HG03066 (cell line): ENCODE data around the gene LOXL4.

Experiments used
- ATAC-seq: cut with Tn5 transposase; IDR thresholded peaks from one replicate; pipeline ENCODE4 v1.9.1; 2021; ENCODE audit warnings: low read depth; ENCODE audit not compliant: unreplicated experiment

Gene LOXL4

GRCh38 chr10:98267894-98268693, at the start of gene LOXL4:
Gene LOXL4, minus strand, starts transcription at chr10:98268194. Its CDS starts 5,175 bp downstream, at chr10:98263019.
- ATAC-seq, result no peak

DNA sequence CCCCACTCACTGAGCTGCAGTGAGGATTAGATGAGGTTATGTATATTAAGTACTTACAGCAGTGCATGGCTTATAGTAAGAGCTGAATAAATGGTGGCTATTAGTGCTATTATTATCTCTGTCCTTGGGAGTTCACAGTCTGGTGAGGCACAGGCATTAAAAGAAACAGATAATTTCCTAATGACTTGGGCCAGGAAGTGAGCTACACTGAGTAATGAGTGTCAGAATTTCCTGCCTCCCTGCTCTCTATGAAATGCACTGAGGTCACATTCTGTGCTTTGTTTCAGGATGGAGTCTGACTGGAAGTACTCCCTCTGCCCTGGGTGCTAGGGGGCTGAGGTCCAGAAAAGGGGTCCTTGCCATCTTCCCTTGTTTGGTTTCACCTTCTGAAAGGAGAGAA, 48.7 kb upstream of the LOXL4 start:
- no peak for ATAC-seq

GRCh38 chr10:98316170-98316569, 48.2 kb upstream of the LOXL4 start:
- ATAC-seq, result no peak

DNA sequence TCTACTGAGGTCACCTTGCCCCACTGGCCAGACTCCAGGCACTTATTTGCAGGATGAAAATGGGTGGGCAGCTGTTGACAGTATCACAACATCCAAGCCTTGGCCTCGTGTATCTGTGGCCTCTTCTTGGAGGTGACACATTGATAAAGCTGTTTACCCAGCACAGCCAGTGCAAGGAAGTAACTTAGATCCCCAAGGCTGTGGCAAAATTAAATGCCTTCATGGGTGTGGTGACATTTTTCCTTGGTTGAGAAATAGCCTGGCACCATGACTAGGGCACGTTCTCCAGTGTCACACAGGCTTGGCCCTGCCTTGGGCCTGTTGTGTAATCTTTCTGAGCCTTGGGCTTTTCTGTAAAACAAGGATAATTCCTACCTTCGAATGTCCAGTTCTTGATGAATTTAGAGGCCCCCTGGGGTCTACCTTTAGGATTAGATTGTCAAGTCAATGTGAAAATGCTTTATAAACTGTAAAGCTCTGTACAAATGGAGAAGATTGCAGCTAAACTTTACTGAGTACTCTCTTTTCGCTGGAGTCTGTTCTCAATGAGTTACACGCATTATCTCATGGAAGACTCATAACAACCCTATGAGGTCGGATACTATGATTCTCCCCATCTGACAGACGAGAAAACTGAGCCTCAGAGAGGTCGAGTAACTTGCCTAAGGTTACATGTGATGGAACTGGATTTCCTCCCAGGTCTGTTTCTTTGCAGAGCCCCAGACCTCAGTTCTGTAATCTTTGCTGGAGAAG, 46.7 kb upstream of the LOXL4 start:
- no peak for ATAC-seq

- no peak for ATAC-seq
These were observed 45.6 kb upstream of the LOXL4 start for GRCh38 chr10:98313598-98313997.

DNA sequence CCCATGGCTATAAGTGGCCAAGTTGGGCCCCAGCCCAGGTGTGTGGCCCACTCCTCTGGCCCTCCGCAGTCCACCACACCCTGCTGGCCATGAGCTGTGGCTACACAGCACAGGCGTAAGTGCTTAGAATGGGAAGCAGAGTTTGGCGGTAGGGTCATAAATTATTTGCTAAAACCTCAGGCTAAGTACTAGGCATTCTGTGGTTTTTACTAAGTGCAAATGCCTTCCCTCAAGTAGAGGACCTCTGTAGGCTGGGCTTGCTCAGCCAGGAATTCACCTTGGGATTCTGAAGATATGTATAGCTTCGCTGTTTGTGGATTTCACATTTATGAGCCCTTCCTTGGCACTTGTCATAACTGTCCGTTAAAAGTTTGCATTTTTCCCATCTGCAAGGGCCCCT, 44.8 kb upstream of the LOXL4 start:
- ATAC-seq, result no peak

GRCh38 chr10:98312349-98312748, 44.4 kb upstream of the LOXL4 start:
- ATAC-seq, result no peak

DNA sequence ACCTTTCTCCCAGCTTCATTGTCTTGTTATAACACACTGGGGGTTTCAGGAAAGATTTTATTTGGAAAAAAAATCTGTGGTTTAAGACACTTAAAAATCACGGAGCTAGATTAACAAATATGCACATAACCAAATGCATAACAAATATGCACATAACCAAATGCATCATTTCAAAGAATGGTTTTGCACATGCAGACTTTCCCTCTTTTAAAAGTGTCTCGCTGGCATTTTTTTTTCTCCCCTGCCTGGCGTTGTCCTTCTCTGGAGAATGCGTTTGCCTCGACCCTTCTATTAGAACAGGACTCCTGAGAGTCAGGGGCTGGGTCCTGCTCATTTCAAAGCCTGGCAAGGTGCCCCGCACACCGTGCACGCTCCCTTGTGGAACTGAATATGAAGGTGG, 42.7 kb upstream of the LOXL4 start:
- no peak for ATAC-seq

DNA sequence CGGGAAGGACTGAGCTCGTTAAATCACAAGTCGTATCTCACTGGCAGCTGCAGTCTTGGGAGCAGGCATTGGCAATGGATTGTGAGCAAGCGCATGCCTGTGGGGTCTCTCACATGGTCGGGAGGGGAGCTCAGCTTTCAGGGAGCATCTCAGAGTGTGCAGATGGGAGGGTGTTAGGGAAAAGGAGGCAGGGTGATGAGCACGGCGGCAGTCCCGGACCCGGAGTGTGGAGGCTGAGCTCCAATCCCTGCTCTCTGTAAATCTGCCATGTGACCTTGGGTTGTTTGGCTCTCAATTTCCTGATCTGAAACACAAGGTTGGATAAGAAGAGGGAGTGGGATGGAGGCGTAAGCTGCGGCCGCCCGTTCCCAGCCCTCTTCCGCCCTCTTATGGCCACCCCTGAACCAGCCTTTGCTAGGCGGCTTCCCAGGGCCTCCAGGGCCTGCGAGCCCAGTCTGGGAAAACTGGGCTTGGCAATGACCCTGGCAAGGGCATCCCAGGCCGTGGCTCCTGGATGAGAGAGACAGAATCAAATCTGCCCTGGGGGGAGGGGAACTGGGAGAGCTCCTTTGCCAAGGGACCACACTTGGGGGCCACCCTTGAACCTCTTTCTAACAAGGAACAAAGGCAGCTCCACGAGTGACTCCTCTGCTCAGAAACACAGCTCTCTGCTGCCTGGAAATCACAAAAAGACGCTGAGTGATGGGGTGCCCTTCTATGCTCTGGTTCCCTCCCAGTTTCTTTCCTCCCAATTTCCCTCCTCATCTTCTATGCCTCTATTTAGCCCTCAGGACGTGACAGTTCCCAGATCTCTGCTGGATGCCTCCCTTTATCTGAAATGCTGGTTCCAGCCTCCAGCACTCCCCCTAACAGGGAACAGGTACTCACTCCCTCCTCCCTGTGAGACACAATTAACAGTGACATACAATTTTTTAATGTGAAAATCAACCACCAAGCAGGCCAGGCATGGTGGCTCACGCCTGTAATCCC, 41.7 kb upstream of the LOXL4 start:
- ATAC-seq, result no peak

DNA sequence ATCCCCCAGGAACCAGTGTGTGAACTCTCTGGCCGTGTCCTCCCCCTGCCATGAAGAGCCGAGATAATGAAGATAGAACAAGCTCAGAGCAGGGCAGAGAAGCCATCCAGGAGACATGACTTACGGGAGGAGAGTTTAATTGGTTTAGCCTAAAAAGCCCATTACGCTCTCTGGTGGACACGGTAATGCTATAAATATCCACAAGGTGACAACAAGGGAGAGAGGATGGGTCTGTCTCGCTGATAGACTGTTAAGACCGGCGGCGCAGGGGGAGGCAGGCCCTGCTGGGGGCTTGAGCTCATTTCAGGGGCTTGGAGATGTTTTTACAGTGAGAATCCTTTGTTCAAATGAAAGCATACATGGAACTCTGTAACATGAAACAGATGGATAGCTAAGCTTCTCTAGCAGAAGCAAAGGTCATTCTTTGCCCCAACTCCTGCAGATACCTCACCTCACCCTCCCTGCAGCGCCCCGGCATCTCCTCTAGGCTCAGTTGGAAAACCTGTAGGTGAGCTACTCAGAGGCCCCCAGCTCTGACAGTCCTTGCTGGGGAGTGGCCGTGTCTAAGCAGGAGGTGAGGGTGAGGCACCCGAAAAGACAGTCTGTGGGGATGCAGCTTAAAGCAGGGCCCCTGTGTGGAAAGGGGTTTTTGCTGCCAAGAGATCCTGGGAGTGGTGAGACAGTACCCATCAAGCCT, 40.8 kb upstream of the LOXL4 start:
- ATAC-seq, result no peak

DNA sequence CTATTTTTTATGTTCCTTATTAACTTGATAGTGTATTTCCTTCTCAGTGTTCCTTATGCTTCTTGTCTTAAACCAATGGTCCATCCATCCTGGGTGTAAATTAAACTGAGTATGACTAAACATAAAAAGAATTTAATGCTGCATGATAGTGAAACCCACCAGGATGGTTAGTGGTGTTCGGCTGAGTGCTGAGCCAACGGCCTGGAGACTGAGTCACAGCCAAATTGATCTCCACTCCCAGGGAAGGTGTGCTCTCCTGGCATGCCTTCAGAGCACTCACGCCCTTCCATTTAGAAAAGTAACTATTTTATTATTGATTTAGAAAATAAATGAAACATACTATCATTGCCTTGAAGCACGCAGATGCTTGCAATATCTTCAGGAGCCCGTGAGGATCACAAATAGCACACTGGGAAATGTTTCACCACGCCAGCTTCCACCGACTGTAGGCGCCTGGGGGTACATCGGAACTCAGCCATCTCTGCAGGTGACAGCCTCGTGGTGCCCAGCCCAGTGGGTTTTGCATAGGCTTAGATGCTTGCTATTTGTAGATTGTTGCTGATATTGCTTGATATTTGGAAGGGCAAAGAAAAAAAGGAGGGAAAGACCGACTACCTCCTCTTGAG, 40.0 kb upstream of the LOXL4 start:
- no peak for ATAC-seq

- no peak for ATAC-seq
These were observed 38.5 kb upstream of the LOXL4 start for GRCh38 chr10:98306501-98306900.

DNA sequence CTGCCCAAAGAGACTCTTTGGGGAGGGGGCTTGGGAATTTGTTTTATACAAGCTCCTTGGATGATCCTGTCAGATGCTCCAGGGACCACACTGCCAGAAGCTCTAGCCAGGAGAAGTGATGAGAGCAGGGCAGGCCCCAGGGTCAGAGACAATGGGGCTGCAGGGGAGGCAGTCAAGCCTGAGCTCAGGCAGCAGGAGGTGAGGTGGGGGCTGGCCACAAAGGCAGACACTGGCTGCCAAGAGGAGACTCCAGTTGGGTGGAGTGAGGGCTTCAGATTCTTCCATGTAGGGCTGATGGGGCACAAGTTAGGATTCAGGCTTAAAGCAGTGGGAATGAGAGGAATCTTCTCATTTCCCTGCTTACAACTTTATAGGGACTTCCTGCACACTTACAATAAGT, 35.6 kb upstream of the LOXL4 start:
- no peak for ATAC-seq

- ATAC-seq, result no peak
These were observed 34.9 kb upstream of the LOXL4 start for GRCh38 chr10:98302741-98303365.

GRCh38 chr10:98301664-98302319, 33.8 kb upstream of the LOXL4 start:
- no peak for ATAC-seq

DNA sequence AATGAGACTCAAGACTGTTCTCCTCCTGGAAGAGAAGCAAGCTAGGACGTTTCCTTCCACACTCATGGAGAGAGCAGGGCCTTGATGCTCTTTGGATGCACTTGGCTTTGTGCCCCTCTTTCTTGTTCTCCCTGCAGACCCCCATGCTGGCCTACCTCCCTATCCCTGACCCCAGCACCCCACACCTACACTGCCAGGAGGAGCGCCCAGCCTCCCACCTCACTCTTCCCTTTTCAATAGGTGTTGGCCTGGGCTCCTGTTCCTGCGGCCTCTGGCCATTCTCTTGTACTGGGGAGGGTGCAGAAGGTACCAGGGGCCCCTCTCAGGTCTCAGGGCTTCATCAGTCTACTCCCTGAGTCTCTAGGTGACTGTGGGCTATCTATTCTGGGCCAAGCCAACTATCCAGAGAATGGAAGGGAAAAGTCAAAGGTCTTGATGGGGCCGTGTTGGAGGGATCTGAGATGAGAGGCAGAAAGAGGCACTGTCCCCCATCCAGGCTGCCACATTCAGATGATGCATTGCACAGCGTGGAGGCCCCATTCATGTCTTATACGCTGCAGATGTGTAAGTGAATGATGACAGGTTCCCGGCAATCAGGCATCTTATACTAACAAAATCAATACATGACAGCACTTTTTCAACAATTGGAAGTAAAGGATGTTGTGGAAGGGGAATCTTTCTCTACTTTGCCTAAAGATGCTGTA, 32.7 kb upstream of the LOXL4 start:
- ATAC-seq, result no peak

DNA sequence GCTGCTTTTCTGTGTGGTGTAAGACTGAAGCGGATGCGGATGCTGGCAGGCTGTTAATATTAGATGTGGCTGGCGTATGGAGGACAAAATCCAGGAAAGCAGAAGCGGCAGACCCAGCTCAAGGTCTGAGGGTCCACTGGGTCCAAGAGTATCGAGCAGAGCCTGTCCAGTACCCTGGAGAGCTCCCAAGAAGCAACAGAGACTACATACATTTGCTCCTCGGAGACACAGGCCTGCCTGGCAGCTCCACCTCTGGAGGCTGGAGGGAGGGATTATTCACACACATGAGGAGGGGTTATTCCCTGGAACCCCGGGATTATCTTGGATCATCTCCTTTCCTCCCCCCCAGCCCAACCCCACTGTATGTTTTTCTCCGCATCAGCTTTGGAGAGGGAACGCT, 31.3 kb upstream of the LOXL4 start:
- ATAC-seq, result no peak

DNA sequence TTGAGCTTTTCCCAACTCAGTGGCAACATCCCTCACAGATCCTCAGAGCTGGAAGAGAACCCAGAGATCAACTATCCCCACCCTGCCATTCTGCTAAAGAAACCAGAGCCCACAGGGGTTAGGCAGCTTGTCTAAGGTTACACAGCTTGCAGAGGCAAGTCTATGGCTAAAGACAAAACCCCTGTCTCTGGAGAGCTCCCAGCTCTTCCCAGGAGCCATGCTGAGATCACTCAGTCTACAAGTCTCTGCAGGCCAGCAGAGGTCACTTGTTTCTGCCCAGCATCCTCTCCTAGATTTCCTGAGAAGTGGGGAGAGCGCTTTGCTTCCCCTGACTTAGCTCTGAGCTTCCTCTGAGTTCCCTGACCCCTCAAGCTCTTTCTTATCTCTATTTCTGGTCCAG, 28.5 kb upstream of the LOXL4 start:
- ATAC-seq, result no peak
